GM15510 (cell line): ENCODE results near the gene INPP5K.

Experiments used
- POLR2A ChIP-seq: IDR thresholded peaks from 3 replicates; pipeline ENCODE4 v1.6.1; 2011; ENCODE audit warnings: borderline replicate concordance; ENCODE audit not compliant: insufficient read length; ENCODE audit errors: extremely low read depth

The INPP5K gene

GRCh38 chr17:1486802-1487695 lies 29.4 kb downstream of the INPP5K start:
- TF ChIP-seq POLR2A: peak; percentile 46

GRCh38 chr17:1485423-1486376 lies 30.7 kb downstream of the INPP5K start:
- TF ChIP-seq POLR2A: peak; percentile 55

GRCh38 chr17:1484676-1485422 lies 31.6 kb downstream of the INPP5K start:
- no peak for TF ChIP-seq POLR2A

GRCh38 chr17:1484060-1484535 lies 32.3 kb downstream of the INPP5K start:
- no peak for TF ChIP-seq POLR2A

GRCh38 chr17:1482680-1483079 lies 33.7 kb downstream of the INPP5K start:
- TF ChIP-seq POLR2A: no peak

- no peak for TF ChIP-seq POLR2A
Observed at GRCh38 chr17:1481736-1482135, 34.7 kb downstream of the INPP5K start.

- no peak for TF ChIP-seq POLR2A
Observed at GRCh38 chr17:1480747-1481465, 35.5 kb downstream of the INPP5K start.

- no peak for TF ChIP-seq POLR2A
Observed at GRCh38 chr17:1478418-1478817, 38.0 kb downstream of the INPP5K start.

- TF ChIP-seq POLR2A: no peak
Observed at GRCh38 chr17:1475321-1475854, 41.0 kb downstream of the INPP5K start.

GRCh38 chr17:1474402-1475189 lies 41.8 kb downstream of the INPP5K start:
- no peak for TF ChIP-seq POLR2A

GRCh38 chr17:1473841-1474240 lies 42.6 kb downstream of the INPP5K start:
- no peak for TF ChIP-seq POLR2A

GRCh38 chr17:1473170-1473569 lies 43.2 kb downstream of the INPP5K start:
- no peak for TF ChIP-seq POLR2A
